Glomerular endothelial cell (primary cell): ENCODE measurements around the gene TLCD3B. TPM values are rescaled to one million over a fixed set of nuclear protein-coding genes. Genes with fewer than 3 reads are reported as not detected.
A peak's percentile ranks its signal among the peaks of the same experiment; 100 is the strongest.

Experiments
- DNase-seq: peaks from one replicate; pipeline ENCODE4 v3.0.0-alpha.2; 2011; ENCODE audit warnings: low read depth, low spot score; ENCODE audit errors: extremely low read depth
- total RNA-seq: library from RNA; depleted of rRNA; stranded (reverse); fragments of >200 nt; gene quantifications from 2 replicates; pipeline ENCODE4 v1.2.3, GENCODE V29; 2015

TLCD3B gene
- total RNA-seq, 1 donor from 2014 or later, result 0.82 TPM

DNA sequence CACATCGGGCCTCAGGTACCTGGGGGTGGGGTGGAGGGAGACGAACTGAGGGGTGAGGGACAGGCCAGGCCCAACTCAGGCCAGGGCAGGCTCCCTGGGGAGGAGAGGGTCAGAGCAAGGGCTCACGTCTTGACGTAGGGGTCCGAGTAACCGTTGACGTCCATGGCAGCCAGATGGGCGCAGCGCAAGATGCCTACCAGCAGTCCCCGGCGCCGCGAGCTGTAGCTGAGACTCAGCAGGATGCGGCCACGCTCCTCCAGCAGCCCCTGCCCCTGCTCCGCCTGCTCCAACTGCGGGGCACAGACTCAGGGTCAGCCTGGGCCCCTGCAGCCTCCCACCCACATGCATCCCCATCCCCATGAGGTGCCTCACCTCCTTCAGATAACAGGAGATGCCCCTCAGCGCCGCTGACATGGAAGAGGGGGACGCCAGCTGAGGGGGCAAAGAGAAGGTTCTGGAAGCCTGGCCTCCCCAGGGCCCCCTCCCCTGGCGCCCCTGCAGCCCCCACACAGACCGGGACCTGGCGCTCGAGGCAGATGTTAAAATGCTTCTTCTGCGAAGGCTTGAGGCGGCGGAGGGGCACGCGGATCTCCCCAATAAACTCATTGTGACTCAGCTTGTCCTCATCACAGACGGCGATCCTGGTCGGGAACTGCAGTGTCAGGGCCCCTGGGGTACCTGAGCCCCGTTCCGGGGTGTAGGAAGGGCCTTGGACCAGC, 24.3 kb downstream of the TLCD3B start:
- DNase-seq, result no peak

DNA sequence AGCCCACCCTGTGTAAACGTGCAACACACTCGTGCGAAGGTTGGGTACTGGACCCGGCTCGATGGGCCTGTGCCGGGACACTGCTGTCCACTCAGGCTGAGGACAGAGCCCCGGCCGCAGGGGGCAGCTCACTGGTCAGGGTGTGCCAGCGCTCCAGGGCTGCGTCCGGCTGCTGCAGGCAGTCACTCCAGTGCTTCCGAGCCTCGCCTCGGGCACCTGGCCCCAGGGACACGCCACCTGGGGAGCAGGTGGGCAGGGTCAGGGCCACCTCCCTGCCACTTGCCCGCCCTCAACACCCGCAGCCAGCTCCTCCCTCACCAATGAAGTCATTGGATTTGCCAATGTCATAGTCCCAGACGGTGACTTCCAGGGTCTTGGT, 25.0 kb downstream of the TLCD3B start:
- DNase-seq, result no peak

DNA sequence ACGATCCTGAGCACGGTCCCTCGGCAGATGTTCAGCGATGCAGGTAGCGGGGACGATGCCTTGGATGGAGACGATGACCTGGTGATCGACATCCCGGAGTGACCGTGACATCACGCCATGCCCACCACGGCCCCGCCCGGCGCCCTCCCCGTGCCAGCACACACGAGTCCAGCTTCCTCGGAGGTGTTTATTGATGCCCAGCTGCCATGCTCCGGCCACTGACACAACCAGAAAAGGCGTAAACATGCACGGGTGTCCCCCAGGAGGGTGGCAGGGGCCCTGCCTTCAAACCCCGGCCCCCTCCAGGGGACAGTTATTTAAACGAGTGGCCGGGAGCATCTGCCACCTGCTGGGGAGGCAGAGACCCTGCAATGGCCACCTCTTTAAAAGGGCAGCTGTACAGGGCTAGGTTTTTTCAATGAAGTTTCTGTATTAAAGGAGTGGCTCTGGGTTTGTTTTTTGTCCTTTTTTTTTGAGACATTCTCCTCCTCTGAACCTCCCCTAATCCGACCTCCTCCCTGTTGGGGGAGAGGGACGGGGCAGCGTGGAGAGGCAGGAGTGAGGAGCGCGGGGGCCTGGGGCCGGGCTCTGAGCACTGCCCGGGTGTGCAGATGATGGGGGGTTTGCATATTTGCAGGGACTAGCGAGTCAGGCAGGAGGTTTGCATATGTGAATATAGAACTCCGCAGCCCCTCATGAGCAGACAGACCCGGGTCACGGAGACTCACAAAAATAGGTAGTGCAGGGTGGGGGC, 25.6 kb downstream of the TLCD3B start:
- no peak for DNase-seq

DNA sequence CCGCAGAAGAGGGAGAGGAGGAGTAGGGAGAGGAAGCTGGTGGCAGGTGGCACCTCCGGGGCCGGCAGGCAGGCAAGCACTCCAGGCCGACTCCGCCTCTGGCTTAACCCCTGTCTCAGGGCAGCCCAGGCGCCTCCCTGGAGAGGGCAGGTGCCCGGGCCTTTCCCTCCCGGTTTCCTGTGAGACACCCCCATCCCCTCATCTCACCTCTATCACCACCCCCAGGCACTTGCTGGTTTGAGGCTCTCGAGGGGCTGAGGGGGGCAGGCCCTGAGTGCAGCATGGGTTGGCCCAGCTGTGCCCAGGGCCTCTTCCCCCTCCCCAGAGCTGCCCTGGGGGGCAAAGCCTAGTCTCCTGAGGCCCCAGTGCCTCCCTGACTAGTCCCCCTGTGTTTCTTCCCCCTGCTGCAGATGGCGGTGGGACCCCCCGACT, 26.2 kb downstream of the TLCD3B start:
- DNase-seq, result no peak

DNA sequence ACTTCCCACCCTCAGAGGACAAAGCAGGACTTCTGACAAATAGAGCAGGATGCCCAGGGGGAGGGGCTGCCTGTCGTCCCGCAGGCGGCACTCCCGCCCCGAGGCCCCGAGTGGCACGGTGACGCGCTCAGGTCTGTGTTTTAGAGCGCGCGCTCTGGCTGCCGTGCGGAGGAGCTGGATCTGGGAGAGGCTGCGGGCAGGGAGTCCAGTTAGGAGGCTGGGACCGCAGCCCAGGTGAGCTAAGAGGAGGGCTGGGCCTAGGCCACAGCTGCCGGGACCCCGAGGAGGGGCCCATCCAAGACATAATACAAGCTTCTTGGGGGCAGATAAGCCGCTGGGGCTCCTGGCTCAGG, 26.7 kb downstream of the TLCD3B start:
- no peak for DNase-seq

DNA sequence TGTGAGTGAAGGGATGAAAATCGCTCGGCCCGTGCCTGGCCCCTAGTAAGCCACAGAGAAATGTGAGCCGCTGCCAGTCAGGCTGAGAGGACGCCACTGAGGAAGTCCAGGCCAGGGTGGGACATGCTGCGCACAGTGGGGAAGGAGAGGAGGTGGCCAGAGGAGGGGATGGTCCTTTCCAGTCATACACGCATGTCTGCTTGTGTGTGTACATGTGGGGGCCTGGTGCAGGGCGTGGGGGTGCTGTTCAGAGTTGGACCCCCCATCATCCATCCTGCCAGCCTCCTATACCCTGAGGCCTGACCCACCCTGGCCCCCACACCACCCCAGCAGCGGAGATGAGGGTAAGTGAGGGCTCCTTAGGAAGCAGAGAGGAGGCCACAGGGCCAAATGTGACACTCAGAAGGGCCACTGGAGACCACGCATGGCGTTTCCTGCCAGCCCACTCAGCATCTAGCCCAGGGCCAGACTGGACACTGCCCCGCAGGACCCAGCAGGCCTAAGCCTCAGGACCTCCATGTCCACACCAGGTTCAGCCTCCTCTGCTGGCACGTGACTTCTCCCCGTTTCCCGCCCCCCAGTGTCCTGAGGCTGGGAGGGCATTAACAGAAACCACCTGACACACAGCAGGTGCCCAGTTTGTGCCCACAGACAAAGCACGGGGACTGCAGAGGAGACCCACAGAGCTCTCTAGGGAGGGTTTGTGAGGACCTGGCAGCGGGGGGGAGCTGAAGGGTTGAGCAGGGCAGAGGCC, 27.2 kb downstream of the TLCD3B start:
- DNase-seq, result no peak

DNA sequence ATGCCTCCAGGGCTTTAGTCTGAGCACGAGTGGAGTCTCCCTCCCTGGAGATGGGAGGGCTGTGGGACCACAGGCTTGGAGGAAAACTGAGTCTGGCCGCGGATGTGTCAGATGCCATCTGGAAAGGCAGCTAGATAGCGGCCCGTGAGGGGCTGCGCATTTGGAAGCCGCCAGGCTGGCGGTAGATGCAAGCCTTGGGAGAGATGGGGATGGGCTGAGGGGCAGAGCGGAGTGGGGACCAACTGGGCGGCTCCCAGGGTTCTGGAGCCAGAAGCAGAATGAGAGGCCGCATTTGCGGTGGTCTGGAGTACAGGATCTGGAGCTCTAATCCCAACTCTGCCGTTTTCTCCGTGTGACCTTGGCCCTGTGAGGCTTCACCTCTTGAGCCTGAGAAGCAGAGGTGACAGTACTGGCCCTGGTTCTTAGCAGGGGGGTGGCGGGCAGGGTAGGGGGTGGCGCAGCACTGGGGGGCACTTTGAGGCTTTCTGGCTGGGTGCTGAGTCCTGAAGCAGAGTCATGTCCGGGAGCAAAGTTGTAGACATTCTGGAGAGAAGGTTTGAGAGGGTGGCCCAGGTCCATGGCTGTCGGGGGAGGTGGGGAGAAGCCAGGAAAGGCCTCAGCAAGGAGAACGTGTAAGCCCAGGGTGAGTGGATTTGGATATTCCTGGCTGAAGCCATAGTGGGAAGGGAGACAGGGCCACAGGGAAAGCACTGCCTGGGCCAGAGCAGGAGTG, 28.3 kb downstream of the TLCD3B start:
- no peak for DNase-seq

DNA sequence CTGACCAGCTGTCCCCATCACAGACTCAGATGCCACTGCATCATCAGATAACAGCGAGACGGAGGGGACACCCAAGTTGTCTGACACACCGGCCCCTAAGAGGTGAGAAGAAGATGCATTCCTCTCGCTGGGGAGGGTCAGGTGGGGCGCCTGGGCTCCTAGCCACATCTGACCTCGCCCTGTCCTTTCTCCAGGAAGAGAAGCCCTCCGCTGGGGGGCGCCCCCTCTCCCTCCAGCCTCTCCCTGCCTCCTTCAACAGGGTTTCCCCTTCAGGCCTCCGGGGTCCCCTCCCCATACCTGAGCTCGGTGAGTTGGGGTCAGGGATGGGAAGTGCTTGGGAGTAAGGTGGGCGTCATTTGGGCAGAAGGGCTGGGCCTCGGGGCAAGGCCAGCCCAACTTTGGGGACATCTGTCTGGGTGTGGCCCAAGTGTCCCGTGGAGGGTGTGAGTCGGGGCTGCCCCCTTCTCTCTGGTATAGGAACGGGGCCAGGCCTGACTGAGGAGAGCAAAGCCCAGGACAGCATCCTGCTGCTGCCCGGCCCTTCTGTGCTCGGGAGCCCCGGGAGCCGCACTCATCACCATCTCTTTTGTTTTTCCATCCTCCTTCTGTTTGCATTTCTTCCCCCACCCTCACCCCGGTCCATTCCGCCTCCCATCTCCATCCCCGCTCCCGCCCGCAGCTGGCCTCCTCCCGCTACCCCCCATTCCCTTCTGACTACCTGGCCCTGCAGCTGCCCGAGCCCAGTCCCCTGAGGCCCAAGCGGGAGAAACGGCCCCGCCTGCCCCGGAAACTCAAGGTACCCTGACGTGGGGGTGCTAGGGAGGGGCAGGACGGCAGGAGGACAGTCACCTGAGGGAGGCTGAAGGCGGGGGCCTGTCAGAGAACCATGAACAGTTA, 30.1 kb downstream of the TLCD3B start:
- DNase-seq, result no peak

DNA sequence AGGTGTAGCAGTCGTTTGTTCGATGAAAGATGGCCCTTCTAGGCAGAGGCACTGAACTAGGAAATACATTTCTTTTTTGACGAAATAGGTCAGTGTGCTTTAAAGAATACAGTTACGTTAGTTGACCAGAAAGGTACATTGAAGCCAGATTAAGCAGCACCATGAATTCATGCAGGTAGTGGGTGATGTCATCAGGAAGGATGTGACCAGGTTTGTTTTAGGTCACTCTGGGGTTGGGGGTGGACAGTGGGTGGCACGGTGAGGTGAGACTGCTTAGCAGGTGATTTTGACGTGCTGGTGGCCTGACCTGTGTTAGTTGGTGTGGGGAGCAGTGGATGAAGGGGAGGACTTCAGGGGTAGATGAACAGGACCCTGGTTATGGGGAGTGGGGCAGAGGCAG, 31.5 kb downstream of the TLCD3B start:
- no peak for DNase-seq

DNA sequence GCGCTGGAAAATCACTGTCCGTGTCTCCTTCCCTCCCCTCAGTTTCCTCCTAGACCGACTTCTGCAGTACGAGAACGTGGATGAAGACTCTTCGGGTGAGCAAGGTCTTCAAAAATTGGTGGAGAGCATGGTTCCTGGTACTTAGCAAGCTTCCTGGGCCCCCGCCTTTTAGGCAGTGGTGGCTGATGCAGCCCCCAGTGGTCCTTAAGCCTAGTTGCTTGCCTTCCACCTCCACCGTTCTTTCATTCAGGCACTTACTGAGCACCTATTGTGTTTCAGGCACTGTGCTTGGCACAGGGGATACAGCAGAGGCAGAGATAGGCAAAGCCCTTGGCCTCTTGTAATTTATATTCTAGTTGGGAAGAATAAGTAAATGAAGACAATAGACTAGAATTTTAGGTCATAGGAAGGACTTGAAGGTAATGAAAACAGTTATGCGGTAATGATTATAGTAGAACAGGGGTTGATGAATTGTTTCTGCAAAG, 34.3 kb downstream of the TLCD3B start:
- DNase-seq, result no peak

DNA sequence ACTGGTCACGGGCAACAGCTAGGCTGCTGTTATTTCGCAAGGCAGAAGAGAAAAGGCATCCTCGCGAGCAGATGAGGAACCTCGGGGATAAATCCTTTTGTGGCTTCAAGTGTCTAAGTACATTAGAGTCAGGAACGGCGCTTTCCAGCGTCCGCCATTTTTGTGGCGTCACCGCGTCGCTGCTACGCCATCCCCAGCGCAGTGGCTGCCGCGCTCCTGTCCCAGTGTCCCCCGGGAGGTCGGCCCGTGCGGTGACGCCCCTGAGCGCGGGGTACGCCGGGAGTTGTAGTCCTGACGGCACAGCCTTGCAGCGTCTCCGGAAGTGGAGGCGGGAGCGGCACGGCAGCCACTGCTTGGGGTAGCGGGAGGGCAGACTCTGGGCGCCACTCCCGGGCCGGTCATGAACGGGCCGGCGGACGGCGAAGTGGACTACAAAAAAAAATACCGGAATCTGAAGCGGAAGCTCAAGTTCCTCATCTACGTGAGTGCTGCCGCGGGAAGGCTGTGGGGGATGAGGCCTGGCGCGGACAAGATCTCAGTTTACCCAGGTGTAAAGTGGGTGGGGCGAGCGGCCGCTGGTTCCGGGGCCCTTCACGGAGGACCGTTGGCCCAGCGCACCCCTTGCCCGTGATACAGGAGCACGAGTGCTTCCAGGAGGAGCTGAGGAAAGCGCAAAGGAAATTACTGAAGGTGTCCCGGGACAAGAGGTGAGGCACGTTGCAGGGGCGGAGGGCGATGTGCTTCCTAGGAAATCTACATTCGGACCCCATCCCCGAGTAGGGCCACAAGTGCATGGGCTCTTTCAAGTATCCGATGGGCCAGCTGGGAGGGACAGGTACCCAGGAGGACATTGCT, 34.9 kb downstream of the TLCD3B start, which contains the start of gene INO80E:
INO80E (plus strand) TSS at position 331 of the 855 bp plus-strand sequence; CDS start at position 401, 70 bp downstream.
- peak; percentile 57 for DNase-seq

DNA sequence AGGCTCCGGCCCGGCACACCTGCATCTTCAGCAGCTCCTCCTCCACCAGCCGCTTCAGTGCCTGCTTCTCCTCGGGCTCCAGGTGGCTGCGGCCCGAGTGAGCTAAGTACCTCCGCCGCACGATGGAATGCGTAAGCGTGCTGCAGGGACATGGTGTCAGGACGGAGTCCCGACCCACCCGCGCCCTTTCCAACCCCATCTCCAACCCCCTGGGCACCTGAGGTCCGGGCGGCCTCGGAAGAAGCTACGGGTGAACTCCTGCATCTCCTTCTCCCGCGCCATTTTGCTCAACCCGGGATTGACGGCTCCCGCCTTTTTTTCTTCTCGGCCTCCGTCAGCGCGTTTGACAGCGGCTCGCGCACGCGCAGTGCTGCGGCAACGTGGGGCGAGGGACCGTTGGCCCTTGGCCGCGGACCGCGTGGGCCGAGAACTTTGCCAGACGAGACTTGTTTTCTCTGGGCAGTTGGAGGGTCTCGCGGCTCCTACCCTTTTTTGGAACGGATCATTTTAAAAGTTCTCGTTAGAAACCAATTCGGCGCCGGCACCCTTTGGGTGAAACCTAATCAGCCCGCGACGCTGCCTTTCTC, 35.7 kb downstream of the TLCD3B start, which contains the start of gene HIRIP3:
HIRIP3 (minus strand) TSS at position 294 of the 587 bp plus-strand sequence; CDS start at position 282, 12 bp downstream.
- DNase-seq, result no peak

DNA sequence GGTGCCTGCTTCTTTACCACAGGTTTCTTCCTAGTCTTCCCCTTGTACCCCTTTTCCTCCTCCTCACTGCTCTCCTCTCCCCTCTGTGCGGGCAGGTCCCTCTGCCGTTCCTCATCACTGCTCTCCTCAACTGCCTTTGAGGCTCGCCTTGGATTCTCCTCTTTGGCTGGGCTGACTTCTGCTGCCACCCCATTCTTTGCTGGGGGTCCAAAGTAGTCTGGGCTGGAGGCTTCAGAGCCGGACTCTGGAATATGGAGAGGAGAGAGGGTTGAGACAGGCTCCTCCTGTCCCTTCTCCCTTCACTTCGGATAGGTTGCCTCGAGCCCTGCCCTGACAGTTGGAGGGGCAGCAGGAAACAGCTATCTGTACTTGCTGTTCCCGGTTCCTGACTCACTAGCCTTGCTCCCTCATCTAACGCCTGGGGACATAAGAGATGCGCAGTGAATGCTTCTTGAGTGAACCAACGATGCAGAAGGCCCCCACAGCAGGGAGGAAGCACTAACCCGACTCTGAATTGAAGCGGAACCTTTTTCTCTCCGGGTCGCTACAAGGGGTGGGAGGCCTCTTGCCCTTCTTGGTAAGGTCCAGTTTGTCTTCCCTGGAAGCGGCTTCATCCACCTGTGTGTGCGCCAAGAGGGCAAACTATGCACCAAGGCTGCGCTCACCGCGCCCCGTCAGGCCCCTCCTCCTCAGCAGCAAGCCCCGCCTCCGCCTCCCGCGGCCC, 36.3 kb downstream of the TLCD3B start:
- no peak for DNase-seq

DNA sequence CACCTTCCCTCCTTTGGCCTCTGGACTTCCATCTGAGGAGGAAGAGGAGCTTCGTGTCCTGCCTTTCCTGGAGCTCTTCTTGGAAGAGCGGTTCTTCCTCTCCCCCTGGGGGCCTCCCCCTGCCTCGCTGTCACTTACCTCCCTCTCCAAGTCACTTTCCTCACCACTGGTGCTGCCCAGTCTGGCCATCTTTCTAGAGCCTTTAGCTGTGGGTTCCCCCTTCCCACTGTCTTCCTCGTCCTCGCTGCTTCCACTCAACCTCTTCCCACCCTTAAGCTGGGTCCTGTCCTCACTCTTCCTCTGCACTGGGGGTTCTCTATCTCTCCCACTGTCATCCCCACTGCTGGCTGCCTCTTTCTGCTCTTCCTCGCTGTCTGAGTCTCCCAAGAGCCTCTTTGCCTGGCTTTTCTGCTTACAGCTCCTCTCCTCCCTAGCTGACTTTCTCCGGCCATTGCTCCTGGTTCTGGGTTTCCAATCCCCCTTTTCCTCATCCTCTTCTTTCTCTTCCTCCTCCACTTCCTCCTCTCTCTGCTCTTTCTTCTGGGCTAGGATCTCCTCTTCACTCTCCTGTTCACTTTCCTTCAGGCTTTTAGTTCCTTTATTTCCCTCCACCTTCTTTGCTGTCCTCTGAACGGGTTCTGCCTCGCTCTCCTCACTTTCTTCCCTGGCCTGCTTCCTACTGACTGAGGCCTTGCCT, 37.0 kb downstream of the TLCD3B start:
- no peak for DNase-seq

DNA sequence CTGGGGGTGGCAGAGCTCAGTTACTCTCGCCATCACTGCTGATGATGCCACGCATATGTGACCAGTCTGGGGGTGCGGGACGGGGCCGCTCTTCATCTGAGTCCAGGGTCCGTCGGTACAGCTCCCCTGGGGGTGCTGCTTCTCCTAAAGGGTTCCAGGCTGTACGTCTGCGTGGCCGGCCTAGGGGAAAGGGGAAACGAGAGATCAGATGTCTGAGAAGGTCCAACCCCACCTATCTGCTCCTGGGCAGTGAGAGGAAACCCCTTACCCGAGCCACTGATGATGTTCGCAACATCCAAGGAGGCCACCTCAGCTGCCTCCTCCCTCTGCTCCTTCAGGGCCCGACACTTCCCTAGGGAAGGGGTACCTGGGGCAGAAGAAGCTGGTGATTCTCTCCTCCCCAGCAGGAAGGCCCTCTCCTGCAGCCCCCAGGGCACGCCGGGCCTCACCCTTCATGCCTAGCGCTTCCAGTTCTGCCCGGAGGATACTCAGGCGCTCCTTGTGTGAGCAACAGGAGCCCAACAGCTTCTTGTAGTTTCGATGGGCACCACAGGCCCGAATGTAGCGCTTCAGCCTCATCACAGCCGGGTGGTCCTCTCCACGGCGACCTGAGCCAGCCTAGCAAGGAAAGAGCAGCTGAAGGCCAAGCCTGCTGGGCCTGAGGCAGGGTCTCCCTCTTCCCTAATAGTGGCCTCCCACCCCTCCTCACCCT, 37.7 kb downstream of the TLCD3B start:
- DNase-seq, result no peak

DNA sequence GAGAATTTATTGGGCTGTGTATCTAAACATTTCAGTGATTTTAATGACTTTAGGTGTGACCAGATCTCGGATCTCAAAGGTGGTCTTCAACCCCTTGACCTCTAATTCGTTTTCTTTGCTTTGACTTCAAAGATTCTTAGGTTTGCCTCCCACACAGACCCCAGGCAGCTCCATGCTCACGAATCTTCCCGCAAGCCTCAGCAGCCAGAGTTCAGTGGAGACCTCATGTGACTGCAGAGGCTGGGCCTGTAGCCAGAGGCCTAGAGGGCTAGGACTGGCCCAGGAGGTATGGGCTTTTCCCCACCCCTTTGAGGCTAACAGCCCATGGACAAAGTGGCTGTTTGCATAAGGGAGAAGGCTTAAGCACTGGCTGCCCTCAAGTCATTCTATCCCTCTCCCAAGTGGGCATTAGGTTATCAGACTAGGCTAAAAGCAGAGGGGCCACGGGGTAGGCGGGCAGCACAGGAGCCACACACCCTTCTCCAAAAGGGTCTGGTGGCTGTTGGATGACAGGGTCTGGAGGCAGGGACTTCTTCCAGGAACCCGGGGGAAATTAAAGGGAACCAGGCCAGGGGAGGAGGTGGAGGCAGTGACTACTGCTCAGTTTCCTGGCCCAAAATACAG, 38.6 kb downstream of the TLCD3B start:
- no peak for DNase-seq
